Measurements from ENCODE around the gene SYT2. TPM values are rescaled to one million over a fixed set of nuclear protein-coding genes. Genes with fewer than 3 reads are reported as not detected.

SYT2 gene
- total RNA-seq, 1 donor from 2014 or later, result 0.21 TPM

DNA sequence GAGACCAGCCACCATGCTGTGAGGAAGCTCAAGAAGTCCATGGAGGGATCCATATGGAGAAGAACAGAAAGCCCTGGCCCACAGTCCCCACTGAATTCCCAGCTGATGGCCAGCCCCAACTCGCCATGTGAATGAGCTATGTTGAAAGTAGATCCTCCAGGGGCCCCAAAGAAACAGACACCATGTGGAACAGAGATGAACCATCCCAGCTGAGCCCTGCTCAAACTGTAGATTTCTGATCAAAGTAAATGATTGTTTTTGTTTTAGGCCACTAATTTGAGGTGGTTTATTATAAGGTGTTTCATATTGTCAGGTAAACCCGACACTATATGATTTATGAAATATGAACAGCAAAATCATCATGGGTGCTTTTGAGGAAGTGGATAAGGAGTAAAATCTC lies 32.8 kb downstream of the SYT2 start:
- no peak for DNase-seq

GRCh38 chr1:202673531-202673930 lies 36.7 kb downstream of the SYT2 start:
- no peak for DNase-seq

GRCh38 chr1:202671399-202671798 lies 38.9 kb downstream of the SYT2 start:
- DNase-seq, result no peak

DNA sequence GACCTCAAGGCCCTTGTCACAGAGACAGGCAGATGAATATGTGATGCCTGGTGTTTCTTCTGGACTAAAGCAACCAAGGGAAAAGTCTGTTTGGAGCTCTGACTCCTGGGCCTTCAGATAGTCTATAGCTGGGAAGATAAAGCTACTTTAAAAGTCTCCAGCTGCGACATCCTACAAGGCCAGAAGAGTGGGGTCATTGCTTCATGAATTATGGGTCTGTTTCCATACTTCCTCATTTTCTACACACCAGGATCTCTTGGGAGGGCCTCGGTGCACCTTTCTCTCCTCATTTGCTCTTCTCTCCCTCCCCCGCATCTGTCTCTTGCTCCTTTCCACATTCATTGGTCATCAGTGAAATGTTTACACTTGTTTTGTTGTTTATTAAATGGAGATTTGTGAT lies 44.8 kb downstream of the SYT2 start:
- no peak for DNase-seq

GRCh38 chr1:202664083-202664482 lies 46.2 kb downstream of the SYT2 start:
- no peak for DNase-seq

GRCh38 chr1:202663131-202663530 lies 47.1 kb downstream of the SYT2 start:
- DNase-seq, result no peak

DNA sequence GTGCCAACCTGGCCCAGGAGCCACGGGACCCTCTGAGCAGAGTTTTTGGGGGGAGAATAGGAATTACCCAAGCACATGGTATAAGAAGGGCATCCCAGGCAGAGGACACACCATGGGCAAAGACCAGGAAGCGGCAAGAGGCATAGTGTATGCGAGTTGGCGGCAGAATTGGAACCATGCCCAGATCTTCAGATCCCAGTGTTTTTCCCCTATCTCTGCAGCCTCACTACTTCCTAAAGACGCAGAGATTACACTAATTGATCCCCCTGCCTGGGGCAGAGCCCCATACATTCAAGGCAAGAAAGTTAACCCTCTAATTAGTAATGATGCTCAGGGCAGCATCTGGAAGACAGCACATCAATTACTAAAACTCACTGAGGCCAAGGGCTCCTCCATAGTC lies 48.2 kb downstream of the SYT2 start:
- DNase-seq, result no peak

GRCh38 chr1:202661136-202661845 lies 49.0 kb downstream of the SYT2 start:
- DNase-seq, result no peak

- DNase-seq, result no peak
Measured at GRCh38 chr1:202659974-202660373, 50.3 kb downstream of the SYT2 start.

- no peak for DNase-seq
Measured at GRCh38 chr1:202659541-202659940, 50.7 kb downstream of the SYT2 start.

GRCh38 chr1:202658769-202659168 lies 51.5 kb downstream of the SYT2 start:
- peak; percentile 23 for DNase-seq

DNA sequence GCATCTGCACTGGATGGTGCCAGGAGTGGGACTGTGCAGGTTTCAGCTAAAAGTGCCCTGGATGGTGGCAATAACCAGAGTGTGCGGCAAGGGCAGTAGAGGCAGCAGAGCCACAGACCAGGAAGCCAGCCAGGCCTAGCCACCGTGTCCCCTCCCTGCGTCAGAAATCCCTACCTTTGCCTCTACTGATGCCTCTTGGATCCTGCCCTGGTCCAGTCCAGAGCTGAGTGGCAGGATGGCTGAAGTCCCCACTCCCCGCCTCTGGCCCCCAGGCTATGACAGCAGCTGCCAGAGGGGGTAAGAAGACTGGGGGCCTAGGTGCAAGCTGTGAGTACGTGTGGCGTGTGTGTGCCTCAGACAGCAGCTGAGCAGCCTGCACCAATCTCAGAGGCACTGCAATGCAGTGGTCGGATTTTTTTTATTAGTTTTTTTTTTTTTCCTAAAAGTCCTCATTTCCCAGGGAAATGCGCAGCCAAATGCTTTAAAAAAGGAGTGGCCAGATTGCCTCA lies 51.9 kb downstream of the SYT2 start:
- DNase-seq, result no peak

DNA sequence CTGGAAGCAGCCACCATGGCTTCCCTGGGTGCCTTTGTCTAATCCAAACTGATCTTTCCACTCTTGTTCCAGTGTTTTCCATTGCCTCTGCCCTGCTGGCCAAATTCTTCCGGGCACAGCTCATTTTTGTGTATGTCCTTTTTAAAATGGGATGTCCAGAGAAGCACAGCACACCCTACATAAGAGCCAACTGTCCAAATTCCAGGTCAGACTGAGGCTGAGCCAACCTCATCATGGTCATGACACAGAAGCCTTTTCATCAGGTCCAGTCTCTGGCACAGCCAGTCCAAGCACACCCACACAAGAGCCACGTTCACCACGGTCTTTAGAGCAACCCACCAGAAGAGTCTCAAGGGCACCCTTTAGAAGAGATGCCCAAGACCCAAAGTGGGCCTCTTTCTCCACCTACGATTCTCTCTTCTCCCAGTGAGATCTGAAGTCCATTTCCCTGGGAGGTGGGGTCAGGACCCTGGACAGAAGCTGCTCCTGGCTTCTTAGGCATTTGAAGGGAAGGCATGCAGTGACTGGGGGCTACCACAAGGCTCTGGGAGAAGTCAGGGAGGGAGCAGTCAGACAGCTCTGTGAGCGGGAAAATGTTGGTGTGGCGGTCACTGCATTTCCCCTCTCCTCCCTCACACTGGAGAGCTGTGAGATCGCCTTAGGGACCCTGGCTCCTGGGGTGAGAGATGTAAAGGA lies 53.2 kb downstream of the SYT2 start:
- peak; percentile 43 for DNase-seq

GRCh38 chr1:202656057-202656456 lies 54.2 kb downstream of the SYT2 start:
- no peak for DNase-seq

GRCh38 chr1:202654079-202654478 lies 56.2 kb downstream of the SYT2 start:
- DNase-seq, result no peak

GRCh38 chr1:202649553-202650392 lies 60.5 kb downstream of the SYT2 start:
- DNase-seq, result peak; percentile 87

GRCh38 chr1:202648605-202649226 lies 61.5 kb downstream of the SYT2 start:
- no peak for DNase-seq

DNA sequence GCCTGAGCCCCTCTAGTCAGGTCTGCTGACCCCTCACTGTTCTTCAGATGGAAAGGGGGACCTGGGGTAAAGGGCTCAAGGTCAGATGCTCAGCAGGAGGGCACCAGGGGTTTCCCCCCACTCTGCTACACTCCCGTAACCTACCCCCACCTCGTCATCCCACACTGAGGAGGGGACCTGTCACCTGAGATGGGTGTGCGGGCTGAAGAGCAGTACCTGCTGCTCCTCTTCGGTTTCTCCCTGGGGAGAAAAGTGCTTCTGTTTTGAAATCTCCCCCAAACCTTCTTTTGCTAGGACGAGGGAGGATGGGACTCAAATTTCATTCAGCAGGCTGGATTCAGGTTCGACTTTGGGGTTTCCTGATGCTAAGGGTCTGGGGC lies 65.2 kb downstream of the SYT2 start:
- no peak for DNase-seq

- DNase-seq, result no peak
Measured at GRCh38 chr1:202644219-202645096, 65.8 kb downstream of the SYT2 start.

- DNase-seq, result no peak
Measured at GRCh38 chr1:202643397-202644218, 66.6 kb downstream of the SYT2 start.

All from tongue (tissue), 2 donors.